Uterus (tissue), 4 donors: ENCODE measurements around the gene MOGAT1. TPM values are rescaled to one million over a fixed set of nuclear protein-coding genes. Genes with fewer than 3 reads are reported as not detected.
"Not testable (repeated sequence)": the region's sequence is repeated elsewhere in the genome, so short reads cannot be mapped to it uniquely, and the experiment has no call there.

ENCODE experiments used
- DNase-seq, 2 donors: peaks; one replicate each; pipeline ENCODE4 v3.0.0-alpha.2; 2019 to 2020
- H3K27ac ChIP-seq, 2 donors: fragments of 200-600 bp; sonication (generic); 1 replicate in 1 of 2; 2 replicates in 1 of 2; pipeline ENCODE4 v1.5.1; 2016 to 2018
- H3K27me3 ChIP-seq, 2 donors: fragments of 200-600 bp; sonication (generic); one replicate each; pipeline ENCODE4 v1.5.1; 2018 to 2019; ENCODE audit warnings: control low read depth in 1 of 2
- H3K36me3 ChIP-seq, 2 donors: fragments of 200-600 bp; sonication (generic); one replicate each; pipeline ENCODE4 v1.5.1; 2019; ENCODE audit warnings: control low read depth in 1 of 2
- H3K4me1 ChIP-seq, 2 donors: fragments of 200-600 bp; sonication (generic); one replicate each; pipeline ENCODE4 v1.5.1; 2018 to 2019; ENCODE audit warnings: control low read depth in 1 of 2
- H3K4me3 ChIP-seq, 2 donors: fragments of 200-600 bp; sonication (generic); 1 replicate in 1 of 2; 2 replicates in 1 of 2; pipeline ENCODE4 v1.5.1; 2018 to 2019; ENCODE audit warnings: mild to moderate bottlenecking in 1 of 2
- H3K9me3 ChIP-seq, 2 donors: fragments of 200-600 bp; sonication (generic); one replicate each; pipeline ENCODE4 v1.5.1; 2019; ENCODE audit warnings: control low read depth in 1 of 2
- POLR2A ChIP-seq, 2 donors: fragments of 450-650 bp; IDR thresholded peaks; one replicate each; pipeline ENCODE4 v1.6.1; 2016; ENCODE audit warnings: antibody characterized with exemption in 2 of 2, mild to moderate bottlenecking in 1 of 2, moderate library complexity in 1 of 2
- intact Hi-C: fragments of 100-400 bp; cut with DNase I; formaldehyde crosslinking; loops from one replicate; pipeline ENCODE4 v1.15.1; 2023; ENCODE audit warnings: low total_unique reads
- total RNA-seq, 4 donors: library from RNA; depleted of rRNA in 3 of 4; stranded (reverse); fragments of >200 nt in 3 of 4; gene quantifications; one replicate each; pipeline versions ENCODE4 v1.1.0 to v1.2.4, GENCODE V29; 2014 to 2023
- TF ChIP-seq, protein P1 (sequence below), 4 experiments: fragments of 200-600 bp in 2 of 4; fragments of 450-650 bp in 2 of 4; sonication (generic) in 2 of 4; IDR thresholded peaks; one replicate each; pipeline ENCODE4 v1.5.1; 2016 to 2019; ENCODE audit warnings: antibody characterized with exemption in 4 of 4, mild to moderate bottlenecking in 2 of 4, moderate library complexity in 1 of 4
- donor health status: DM: yes; HTN: yes; CAD: no.

The MOGAT1 gene
- total RNA-seq, 4 donors from 2014 or later, result not detected

DNA sequence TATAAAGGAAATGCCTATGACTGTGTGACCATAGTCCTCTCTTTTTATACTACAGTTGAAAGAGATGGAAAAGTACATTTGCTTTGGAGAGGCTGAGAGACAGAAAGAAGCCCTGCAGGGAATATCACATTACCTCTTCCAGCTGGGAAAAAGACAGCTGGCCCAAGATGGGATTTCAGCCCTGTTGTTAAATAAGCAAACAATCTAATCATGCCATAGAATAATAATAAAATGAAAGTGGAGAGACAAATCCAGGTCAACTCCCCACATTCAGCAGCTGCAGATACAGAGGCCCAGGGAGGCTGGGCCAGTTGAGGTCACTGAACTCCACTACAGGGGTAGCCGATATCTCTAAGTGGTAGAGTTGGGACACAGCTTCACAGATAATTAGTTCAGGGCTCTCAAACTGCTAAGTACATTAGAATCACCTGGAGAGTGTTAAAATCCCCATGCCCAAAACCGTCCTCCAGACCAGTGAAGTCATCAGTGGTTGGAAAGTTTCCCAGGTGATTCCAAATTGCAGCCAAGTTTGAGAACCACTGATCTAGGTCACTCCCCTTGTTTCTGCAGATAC lies 81.9 kb downstream of the MOGAT1 start:
- no peak overlapping the region for H3K4me3 ChIP-seq
- no peaks in the 10 kb centered on the region for H3K36me3 ChIP-seq
- peaks cover 0 to 7% of the 10 kb centered on the region in 2 donors for H3K4me1 ChIP-seq
- no peak for DNase-seq
- H3K27ac ChIP-seq, result no peak overlapping the region
- intact Hi-C loops, result no loop called here
- H3K9me3 ChIP-seq, result no peaks in the 10 kb centered on the region
- no peaks in the 10 kb centered on the region for H3K27me3 ChIP-seq
- TF ChIP-seq, protein P1, sequence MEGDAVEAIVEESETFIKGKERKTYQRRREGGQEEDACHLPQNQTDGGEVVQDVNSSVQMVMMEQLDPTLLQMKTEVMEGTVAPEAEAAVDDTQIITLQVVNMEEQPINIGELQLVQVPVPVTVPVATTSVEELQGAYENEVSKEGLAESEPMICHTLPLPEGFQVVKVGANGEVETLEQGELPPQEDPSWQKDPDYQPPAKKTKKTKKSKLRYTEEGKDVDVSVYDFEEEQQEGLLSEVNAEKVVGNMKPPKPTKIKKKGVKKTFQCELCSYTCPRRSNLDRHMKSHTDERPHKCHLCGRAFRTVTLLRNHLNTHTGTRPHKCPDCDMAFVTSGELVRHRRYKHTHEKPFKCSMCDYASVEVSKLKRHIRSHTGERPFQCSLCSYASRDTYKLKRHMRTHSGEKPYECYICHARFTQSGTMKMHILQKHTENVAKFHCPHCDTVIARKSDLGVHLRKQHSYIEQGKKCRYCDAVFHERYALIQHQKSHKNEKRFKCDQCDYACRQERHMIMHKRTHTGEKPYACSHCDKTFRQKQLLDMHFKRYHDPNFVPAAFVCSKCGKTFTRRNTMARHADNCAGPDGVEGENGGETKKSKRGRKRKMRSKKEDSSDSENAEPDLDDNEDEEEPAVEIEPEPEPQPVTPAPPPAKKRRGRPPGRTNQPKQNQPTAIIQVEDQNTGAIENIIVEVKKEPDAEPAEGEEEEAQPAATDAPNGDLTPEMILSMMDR (IDR thresholded peaks at IDR 0.05), result no peak
- no peak for TF ChIP-seq POLR2A (IDR thresholded peaks at IDR 0.05)

DNA sequence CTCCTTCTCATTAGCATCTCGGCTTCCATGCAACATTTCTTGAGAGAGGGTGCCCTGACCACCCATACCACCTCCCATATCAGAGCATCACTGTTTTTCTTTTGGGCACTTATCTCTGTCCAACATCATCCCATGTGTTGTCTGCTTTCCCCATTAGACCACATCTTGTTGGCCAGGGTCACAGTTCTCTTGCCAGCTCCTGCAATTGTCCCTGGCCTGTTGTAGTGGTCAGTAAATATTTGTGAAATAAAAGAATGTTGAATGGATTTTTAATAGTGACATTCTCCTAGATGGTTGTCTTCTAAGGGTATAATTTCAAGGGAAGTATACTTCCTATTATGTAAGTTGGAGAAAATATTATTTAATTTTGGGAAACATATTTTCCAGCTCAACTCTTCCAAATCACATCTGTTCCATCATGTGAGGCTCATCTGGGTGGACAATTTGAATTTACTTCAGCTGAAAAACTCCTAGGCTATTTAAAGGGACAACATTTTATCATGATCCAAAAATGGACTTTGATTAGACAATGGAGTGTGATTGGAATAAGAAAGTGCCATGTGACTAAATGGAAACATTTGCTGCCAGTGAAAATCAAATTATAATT lies 83.0 kb downstream of the MOGAT1 start:
- H3K27ac ChIP-seq, result no peak overlapping the region
- TF ChIP-seq POLR2A (IDR thresholded peaks at IDR 0.05), result no peak
- TF ChIP-seq, protein P1 (IDR thresholded peaks at IDR 0.05), result no peak
- intact Hi-C loops, result no loop called here
- no peaks in the 10 kb centered on the region for H3K27me3 ChIP-seq
- no peak overlapping the region for H3K4me3 ChIP-seq
- H3K4me1 ChIP-seq, result peaks cover 0 to 7% of the 10 kb centered on the region in 2 donors
- H3K9me3 ChIP-seq, result no peaks in the 10 kb centered on the region
- no peak for DNase-seq
- H3K36me3 ChIP-seq, result no peaks in the 10 kb centered on the region

DNA sequence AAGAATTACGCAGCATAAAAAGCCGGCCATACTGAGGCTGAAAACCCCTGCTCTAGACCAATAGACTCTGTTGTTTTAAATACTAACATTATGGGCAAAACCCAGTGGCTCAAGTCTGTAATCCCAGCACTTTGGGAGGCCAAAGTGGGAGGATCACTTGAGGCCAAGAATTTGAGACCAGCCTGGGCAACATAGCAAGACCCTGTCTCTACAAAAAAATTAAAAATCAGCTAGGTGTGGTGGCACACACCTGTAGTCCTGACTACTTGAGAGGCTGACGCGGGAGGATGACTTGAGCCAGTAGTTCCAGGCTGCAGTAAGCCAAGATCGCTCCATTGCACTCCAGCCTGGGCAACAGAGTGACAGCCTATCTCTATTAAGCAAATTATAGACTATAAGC lies 84.1 kb downstream of the MOGAT1 start:
- DNase-seq, intact Hi-C loops, H3K4me1 ChIP-seq, H3K27me3 ChIP-seq, H3K9me3 ChIP-seq, H3K4me3 ChIP-seq, H3K36me3 ChIP-seq, H3K27ac ChIP-seq: not testable (repeated sequence)

DNA sequence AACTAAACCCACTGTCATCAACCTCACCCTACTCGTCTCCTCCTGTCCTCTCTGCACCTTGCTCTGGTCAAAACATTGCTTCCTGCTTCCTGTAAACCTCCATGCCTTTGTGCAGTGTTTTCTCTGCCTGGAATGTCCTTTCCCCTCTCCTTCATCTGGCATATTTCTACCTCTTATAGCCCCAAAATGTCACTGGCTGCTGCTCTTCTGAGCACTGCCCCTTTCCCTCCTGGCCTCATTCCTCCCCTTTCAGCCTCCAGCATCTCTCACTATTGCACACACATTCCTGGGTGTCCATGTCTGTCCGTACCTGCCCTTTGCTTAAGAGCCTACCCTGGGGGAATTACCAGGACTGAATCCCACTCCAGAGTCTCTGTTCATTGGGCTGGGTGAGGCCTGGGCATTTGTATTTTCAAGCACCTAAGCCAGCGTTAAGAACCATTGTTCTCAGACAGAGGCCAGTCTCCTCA lies 84.9 kb downstream of the MOGAT1 start:
- no peaks in the 10 kb centered on the region for H3K9me3 ChIP-seq
- H3K4me3 ChIP-seq, result no peak overlapping the region
- H3K4me1 ChIP-seq, result peaks cover 0 to 7% of the 10 kb centered on the region in 2 donors
- intact Hi-C loops, result no loop called here
- no peaks in the 10 kb centered on the region for H3K36me3 ChIP-seq
- TF ChIP-seq POLR2A (IDR thresholded peaks at IDR 0.05), result no peak
- TF ChIP-seq, protein P1 (IDR thresholded peaks at IDR 0.05), result no peak
- no peak for DNase-seq
- no peaks in the 10 kb centered on the region for H3K27me3 ChIP-seq
- no peak overlapping the region for H3K27ac ChIP-seq

DNA sequence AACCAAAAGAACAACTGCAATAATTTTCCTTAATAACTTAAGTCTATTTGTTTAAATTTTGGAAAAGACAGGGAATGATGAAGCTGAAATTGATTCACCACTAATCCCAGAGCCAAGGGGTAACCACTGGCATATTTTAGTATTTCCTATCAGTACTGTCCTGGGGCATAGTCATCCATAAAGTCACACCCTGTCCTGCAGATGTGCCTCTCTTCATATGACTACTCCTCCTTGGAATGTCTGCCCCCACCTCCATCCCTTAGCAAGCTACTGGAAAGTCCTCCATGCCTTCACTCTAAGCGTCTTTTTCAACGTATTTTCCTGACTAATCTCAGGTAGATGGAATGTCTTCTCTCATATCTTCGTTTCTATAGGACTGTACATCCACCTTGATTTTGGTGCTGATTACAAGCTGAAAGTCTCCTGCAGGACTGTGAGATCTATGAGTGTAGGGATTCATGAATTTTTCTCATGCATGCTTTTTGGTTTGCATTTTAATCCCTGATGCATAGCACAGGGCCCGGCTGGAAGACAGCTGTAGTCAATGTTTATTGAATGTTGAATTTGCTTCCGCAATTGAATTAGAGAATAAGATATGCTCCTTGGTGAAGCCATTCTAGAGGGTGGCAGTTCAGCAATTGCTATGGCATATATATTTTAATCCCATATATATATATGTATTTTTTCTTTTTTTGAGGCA lies 85.6 kb downstream of the MOGAT1 start:
- DNase-seq, result no peak
- Histone ChIP-seq H3K9me3 (no peaks in the 10 kb centered on the region), H3K36me3 (no peaks in the 10 kb centered on the region), H3K27ac (no peak overlapping the region), H3K4me3 (no peak overlapping the region), H3K4me1 (peaks cover 0 to 7% of the 10 kb centered on the region in 2 donors), H3K27me3 (no peaks in the 10 kb centered on the region)
- TF ChIP-seq, protein P1 (IDR thresholded peaks at IDR 0.05), result no peak
- TF ChIP-seq POLR2A (IDR thresholded peaks at IDR 0.05), result no peak
- intact Hi-C loops, result no loop called here

Other genes starting within 250 kb of the MOGAT1 start
- 1 to 10 TPM in 2 of 4 donors, under 1 TPM in 1, not detected in 1; under 0.01 to 8.6 (median 4.2) TPM for gene SGPP2, start 247.1 kb upstream of the MOGAT1 start, total RNA-seq
- gene FARSB, start 15.6 kb upstream of the MOGAT1 start, total RNA-seq, result 10 to 100 TPM in 3 of 4 donors, 1 to 10 TPM in 1; 9.4 to 24.1 (median 16.2) TPM
- 100 to 1,000 TPM in 1 of 4 donors, 10 to 100 TPM in 3; 39.7 to 101 (median 61.2) TPM for gene ACSL3, start 189.4 kb downstream of the MOGAT1 start, total RNA-seq